ENCODE data around the gene PNRC1.

GRCh38 chr6:89058627-89059026 lies 21.9 kb upstream of the PNRC1 start:
- TF ChIP-seq POLR2A (IDR thresholded peaks at IDR 0.05; ENCODE audit: low read depth) (no peak), CTCF (IDR thresholded peaks at IDR 0.05) (no peak), POLR2AphosphoS5 (IDR thresholded peaks at IDR 0.05) (no peak), EP300 (IDR thresholded peaks at IDR 0.05) (no peak)
